Kidney epithelial cell (primary cell): Measurements from ENCODE around the gene TUBB3. TPM values are rescaled to one million over a fixed set of nuclear protein-coding genes. Genes with fewer than 3 reads are reported as not detected.

Experiments
- DNase-seq: peaks from one replicate; pipeline ENCODE4 v3.0.0-alpha.2; 2010; ENCODE audit warnings: low read depth
- H3K27me3 ChIP-seq: 2 replicates; pipeline ENCODE4 v1.6.0; 2011; ENCODE audit warnings: low read length; ENCODE audit not compliant: control insufficient read depth, insufficient read depth
- H3K36me3 ChIP-seq: 2 replicates; pipeline ENCODE4 v1.5.1; 2011; ENCODE audit warnings: low read length; ENCODE audit not compliant: control insufficient read depth, insufficient read depth
- H3K4me3 ChIP-seq: 2 replicates; pipeline ENCODE4 v1.5.1; 2011; ENCODE audit warnings: low read depth, mild to moderate bottlenecking, control low read depth, low read length
- total RNA-seq: library from RNA; depleted of rRNA; stranded (reverse); fragments of >200 nt; gene quantifications from 2 replicates; pipeline ENCODE4 v1.2.3, GENCODE V29; 2015
- TF ChIP-seq, protein P1 (sequence below): IDR thresholded peaks from 2 replicates; pipeline ENCODE4 v1.5.1; 2011; ENCODE audit warnings: mild to moderate bottlenecking, moderate library complexity, low read length, control low read depth, inconsistent platforms; ENCODE audit not compliant: insufficient read depth, poor library complexity, severe bottlenecking

Gene TUBB3
- total RNA-seq, 1 donor from 2014 or later: 599 TPM

DNA sequence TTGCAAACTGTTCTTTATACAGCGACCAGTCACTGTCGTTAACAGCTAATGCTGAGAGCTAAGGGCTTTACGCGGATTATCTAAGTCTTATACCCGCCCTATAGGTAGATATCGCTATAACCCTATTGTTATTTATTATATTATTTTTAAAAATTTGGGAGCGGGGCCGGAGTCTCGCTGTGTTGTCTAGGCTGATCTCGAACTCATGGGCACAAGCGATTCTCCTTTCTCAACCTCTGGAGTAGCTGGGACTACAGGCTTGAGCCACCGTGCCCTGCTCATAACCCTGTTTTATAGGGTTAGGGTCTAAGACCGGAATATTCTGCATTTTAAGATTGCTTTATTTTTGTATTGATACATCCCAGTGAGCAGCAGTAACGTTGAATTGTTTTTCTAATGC is 50.1 kb downstream of the TUBB3 start:
- DNase-seq: no peak
- Histone ChIP-seq H3K4me3 (peak overlapping the region; percentile 50), H3K27me3 (no peaks in the 10 kb centered on the region), H3K36me3 (peaks cover 1% of the 10 kb centered on the region)
- TF ChIP-seq, protein P1, sequence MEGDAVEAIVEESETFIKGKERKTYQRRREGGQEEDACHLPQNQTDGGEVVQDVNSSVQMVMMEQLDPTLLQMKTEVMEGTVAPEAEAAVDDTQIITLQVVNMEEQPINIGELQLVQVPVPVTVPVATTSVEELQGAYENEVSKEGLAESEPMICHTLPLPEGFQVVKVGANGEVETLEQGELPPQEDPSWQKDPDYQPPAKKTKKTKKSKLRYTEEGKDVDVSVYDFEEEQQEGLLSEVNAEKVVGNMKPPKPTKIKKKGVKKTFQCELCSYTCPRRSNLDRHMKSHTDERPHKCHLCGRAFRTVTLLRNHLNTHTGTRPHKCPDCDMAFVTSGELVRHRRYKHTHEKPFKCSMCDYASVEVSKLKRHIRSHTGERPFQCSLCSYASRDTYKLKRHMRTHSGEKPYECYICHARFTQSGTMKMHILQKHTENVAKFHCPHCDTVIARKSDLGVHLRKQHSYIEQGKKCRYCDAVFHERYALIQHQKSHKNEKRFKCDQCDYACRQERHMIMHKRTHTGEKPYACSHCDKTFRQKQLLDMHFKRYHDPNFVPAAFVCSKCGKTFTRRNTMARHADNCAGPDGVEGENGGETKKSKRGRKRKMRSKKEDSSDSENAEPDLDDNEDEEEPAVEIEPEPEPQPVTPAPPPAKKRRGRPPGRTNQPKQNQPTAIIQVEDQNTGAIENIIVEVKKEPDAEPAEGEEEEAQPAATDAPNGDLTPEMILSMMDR: no peak

DNA sequence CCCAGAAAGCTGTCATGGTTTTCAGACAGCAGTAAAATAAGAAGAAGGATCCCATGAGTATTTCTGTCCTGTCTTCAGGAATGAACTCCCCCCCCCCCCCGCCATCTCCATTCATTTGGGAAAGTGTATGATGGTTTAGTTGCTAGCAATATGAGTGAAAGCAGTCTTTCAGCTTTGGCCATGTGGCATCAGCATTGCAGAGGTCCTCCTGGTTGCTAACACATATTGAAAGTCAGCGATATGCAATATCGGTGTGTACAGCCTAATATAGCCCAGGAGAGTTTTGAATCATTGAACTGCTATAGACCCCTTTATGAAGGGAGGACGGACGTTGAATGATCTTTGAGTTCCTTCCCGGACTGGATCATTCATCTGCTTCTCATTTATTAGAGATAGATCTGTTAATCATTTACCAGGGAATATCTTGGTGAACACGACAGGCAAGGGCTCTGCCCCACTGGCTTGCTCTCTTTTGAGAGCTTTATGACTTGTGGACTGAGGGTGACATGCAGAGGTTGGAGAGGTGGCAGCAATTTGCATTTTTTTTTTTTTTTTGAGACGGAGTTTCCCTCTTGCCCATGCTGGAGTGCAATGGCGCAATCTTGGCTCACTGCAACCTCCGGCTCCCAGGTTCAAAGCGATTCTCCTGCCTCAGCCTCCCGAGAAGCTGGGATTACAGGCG is 50.7 kb downstream of the TUBB3 start:
- TF ChIP-seq, protein P1: no peak
- Histone ChIP-seq H3K4me3 (peak overlapping the region; percentile 50), H3K27me3 (no peaks in the 10 kb centered on the region), H3K36me3 (peaks cover 1% of the 10 kb centered on the region)
- no peak for DNase-seq

DNA sequence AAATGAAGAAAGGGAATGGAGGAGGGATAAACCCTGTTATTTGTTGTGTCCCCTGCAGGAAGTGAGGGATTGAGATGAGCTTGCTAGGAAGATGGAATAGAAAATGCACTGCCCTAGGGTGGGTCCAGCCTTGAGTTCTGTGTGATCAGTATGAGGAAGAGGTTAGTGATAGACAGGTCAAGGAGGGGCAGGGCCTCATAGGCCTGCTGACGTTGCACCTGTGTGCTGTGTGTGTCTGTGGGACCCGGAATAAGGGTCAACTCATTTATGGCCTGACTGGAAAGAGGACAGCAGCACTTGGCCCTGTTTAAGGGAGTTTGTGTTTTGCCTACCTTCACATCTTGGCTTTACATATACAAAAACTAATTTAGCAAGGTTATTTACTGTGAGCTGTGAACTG is 51.7 kb downstream of the TUBB3 start:
- no peaks in the 10 kb centered on the region for H3K27me3 ChIP-seq
- DNase-seq: no peak
- TF ChIP-seq, protein P1: no peak
- H3K4me3 ChIP-seq: no peak overlapping the region
- peaks cover 1% of the 10 kb centered on the region for H3K36me3 ChIP-seq

DNA sequence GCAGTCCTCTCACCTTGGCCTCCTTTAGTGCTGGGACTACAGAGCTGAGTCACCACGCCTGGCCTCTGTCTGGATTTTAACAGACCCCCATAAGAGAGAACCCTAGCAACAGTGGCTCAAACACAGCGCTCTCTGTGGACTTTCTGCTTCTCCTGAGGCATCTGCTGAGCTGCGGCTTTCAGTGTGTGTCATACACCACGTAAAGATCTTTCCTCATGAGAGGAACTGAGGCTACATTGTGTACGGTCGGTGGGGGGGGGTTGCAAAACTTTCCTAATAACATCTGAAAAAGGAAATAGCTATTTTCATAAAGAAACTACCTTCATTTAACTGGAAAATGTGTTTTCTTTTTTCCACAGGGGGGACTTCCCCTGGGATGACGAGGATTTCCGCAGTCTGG is 58.3 kb downstream of the TUBB3 start:
- Histone ChIP-seq H3K36me3 (peaks cover 6% of the 10 kb centered on the region), H3K4me3 (no peak overlapping the region), H3K27me3 (no peaks in the 10 kb centered on the region)
- no peak for DNase-seq
- TF ChIP-seq, protein P1: no peak

DNA sequence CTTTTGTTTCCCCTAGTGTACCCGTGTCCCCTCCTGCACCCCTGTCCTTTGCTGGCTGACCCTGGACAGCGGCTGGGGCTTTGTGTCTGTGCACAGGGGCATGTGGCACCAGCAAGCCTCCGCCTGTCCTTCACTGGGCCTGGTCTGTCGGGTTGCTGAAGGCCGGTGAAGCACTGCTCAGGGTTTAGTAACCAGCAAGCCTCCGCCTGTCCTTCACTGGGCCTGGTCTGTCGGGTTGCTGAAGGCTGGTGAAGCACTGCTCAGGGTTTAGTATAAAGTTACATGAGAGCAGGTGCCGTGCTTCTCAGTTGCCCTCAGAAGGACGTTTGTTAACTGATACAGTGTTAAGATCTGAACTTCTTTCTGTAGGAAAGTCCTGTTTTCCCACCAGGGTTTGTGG is 59.2 kb downstream of the TUBB3 start:
- H3K27me3 ChIP-seq: no peaks in the 10 kb centered on the region
- H3K36me3 ChIP-seq: peaks cover 6% of the 10 kb centered on the region
- no peak for DNase-seq
- H3K4me3 ChIP-seq: no peak overlapping the region
- TF ChIP-seq, protein P1: no peak

DNA sequence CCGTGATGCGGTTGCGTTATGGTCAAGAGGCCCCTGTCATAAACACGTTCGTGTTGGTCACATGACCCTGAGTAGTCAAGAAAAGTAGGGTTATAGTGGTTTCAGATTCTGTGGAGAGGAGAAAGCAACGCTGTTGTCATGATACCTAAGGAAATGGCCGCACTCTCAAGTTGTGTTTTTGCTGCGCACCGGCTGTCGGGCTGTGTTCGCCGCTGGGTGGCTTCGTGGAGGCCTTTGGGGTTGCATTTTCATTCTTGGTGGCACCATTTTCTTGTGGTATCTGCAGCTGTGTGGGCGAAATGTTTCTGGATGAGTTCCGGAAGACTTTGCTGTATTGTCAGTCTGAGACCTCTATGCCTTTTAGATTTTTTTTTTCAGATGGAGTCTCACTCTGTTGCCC is 60.4 kb downstream of the TUBB3 start:
- no peak for DNase-seq
- TF ChIP-seq, protein P1: no peak
- H3K36me3 ChIP-seq: peaks cover 6% of the 10 kb centered on the region
- H3K4me3 ChIP-seq: no peak overlapping the region
- H3K27me3 ChIP-seq: no peaks in the 10 kb centered on the region
